HG03460 (cell line): ENCODE data around the gene LINGO3.

Experiments
- ATAC-seq: cut with Tn5 transposase; IDR thresholded peaks from one replicate; pipeline ENCODE4 v1.9.1; 2021; ENCODE audit not compliant: unreplicated experiment

LINGO3 gene

DNA sequence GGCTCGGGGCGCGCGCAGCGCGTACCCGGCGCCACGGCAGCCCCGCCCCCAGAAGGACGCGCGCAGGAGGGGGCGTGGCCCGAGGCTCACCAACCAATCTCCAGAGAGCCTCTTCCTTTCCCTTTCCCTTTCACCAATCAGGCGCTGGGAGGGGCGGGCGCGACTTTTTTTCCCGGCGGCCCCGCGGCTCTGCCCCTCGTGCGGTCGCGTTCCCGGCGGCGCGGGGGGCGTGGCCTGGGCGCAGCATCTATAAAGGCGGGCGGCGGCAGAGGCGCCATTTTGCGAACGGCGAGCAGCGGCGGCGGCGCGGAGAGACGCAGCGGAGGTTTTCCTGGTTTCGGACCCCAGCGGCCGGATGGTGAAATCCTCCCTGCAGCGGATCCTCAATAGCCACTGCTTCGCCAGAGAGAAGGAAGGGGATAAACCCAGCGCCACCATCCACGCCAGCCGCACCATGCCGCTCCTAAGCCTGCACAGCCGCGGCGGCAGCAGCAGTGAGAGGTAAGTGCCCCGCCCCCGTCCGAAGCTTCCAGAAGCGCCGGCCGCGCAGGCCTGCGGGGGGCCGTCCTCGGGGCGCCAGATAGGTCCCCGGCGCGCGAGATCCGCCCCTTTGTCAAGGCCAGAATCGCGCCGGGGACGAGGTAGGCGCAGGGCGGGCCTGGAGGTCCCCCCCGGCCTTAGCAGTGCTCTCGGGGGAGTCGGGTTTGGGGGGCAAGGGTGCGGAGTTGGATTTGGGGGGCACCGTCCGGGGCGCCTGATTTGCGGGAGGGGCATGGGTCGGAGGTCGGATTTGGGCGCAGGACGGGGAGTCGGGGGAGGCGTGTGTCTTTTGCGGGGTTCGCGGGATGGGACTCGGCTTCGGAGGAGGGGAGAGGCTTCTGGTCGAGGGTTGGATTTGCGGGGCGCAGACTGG lies 38.5 kb downstream of the LINGO3 start:
- ATAC-seq, result peak; percentile 52

DNA sequence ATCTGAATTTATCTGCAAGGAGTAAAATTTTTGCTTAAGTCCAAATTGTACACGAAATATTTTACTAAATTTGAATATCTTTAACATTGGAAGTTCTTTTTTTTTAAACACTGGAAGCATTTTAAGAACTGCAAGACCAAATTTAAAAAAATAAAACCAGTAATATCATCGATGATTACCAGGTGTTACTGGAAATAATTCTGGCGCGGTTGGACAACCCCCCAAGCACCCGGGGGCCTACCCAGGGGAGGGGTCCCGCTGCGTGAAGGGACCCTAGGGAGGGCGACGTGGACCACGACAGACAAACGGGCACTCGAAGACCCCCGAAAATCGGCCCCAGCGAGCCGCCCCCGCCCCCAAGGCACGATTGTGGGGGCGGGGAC lies 39.1 kb downstream of the LINGO3 start:
- no peak for ATAC-seq

GRCh38 chr19:2268480-2268830 lies 39.5 kb downstream of the LINGO3 start:
- no peak for ATAC-seq

DNA sequence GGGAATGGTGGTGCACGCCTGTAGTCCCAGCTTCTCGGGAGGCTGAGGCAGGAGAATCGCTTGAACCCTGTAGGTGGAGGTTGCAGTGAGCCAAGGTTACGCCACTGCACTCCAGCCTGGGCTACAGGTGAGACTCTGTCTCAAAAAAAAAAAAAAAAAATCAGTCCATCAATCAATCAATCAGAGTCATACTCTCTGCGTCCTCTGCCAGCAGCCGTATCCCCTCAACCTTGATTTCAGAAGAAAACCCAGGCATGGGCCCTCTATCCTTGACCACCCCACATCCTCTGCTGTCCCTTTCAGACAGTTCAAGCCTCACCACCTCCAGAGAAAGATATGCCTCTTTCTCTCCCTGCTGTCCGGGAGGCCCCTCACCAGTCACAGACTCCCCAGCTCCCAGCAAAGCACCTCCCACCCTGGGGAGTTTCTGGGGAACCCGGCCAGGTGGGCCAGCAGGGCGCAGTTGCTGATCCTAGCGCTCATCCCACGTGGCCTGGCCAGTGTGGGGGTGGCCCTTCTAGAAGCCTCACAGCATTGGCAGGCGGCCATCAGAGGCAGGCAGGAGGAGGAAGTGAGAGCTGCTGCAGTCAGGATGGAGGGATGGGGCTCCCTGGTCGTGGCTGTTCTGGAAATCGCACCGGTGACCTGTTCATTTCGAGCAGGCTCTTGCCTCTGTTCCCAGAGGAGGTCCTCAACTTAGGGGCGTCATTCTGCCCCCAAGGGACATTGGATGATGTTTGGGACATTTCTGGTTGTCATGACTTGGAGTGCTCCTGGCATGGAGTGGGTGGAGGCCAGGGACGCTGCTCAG lies 41.6 kb downstream of the LINGO3 start:
- no peak for ATAC-seq

- no peak for ATAC-seq
Measured at GRCh38 chr19:2261438-2262172, 46.3 kb downstream of the LINGO3 start.

- no peak for ATAC-seq
Measured at GRCh38 chr19:2260341-2260805, 47.6 kb downstream of the LINGO3 start.

DNA sequence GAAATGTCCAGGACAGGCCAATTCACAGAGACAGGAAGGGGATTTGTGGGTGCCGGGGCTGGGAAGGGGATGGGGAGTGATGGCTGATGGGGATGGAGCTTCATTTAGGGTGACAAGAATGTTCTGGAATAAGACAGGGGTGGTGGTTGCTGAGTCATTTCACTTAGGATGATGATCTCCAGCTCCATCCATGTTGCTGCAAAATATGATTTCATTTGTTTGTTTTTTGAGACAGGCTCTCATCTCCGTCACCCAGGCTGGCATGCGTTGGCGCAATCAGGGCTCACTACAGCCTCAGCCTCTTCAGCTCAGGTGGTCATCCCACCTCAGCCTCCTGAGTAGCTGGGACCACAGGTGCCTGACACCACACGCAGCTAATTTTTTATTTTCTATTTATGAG lies 48.6 kb downstream of the LINGO3 start:
- no peak for ATAC-seq
